ENCODE data around the gene RALY.

DNA sequence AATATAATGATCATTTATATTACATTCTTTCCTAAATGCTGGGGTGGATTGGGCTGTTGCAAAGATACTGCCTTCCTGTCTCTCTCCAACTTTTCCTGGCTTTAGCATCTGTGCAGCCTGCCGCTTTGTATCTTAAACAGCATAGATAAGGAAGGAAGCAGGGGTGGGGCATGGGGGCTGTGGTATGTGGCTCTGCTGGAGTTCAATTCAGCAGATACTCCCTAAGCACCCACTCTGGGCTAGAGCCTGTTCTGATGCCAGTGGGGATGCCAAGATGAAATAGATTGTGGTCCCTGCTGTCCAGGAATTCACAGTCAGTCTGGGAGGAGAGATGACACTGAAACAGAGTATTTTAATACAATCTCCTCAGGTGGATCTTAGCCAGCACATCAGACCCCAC, 61.6 kb downstream of the RALY start:
- TF ChIP-seq, protein P1, sequence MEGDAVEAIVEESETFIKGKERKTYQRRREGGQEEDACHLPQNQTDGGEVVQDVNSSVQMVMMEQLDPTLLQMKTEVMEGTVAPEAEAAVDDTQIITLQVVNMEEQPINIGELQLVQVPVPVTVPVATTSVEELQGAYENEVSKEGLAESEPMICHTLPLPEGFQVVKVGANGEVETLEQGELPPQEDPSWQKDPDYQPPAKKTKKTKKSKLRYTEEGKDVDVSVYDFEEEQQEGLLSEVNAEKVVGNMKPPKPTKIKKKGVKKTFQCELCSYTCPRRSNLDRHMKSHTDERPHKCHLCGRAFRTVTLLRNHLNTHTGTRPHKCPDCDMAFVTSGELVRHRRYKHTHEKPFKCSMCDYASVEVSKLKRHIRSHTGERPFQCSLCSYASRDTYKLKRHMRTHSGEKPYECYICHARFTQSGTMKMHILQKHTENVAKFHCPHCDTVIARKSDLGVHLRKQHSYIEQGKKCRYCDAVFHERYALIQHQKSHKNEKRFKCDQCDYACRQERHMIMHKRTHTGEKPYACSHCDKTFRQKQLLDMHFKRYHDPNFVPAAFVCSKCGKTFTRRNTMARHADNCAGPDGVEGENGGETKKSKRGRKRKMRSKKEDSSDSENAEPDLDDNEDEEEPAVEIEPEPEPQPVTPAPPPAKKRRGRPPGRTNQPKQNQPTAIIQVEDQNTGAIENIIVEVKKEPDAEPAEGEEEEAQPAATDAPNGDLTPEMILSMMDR (IDR thresholded peaks at IDR 0.05 in 2 of 3, conservative IDR thresholded peaks at IDR 0.05 in 1 of 3; ENCODE audit: borderline replicate concordance in 1 of 3, insufficient read depth in 1 of 3, low read depth in 2 of 3, low read length in 2 of 3): no peak
- no peak for TF ChIP-seq YY1 (IDR thresholded peaks at IDR 0.05; ENCODE audit: extremely low read depth, insufficient replicate concordance, low read depth, low read length)
- TF ChIP-seq RAD21 (IDR thresholded peaks at IDR 0.05; ENCODE audit: low read depth): no peak
- no peak for TF ChIP-seq ZNF274 (IDR thresholded peaks at IDR 0.05; ENCODE audit: low read depth, low read length)
- TF ChIP-seq POLR2A (IDR thresholded peaks at IDR 0.05; ENCODE audit: borderline replicate concordance, extremely low read depth, insufficient read depth, insufficient read length): no peak
- no peak for TF ChIP-seq SIN3A (IDR thresholded peaks at IDR 0.05; ENCODE audit: low read depth)
- TF ChIP-seq TCF7L2 (IDR thresholded peaks at IDR 0.05; ENCODE audit: borderline replicate concordance, extremely low read depth, insufficient read depth, insufficient read length): no peak
- TF ChIP-seq EZH2 (IDR thresholded peaks at IDR 0.05): no peak
- TF ChIP-seq FOSL1 (IDR thresholded peaks at IDR 0.05; ENCODE audit: low read depth): no peak
- TF ChIP-seq CBX3 (IDR thresholded peaks at IDR 0.05; ENCODE audit: low read depth): no peak
- no peak for TF ChIP-seq SRF (IDR thresholded peaks at IDR 0.05; ENCODE audit: low read depth)

All from HCT116 (cell line).